Adrenal gland (tissue), 12 donors: Measurements from ENCODE around the gene ASB2. TPM values are rescaled to one million over a fixed set of nuclear protein-coding genes. Genes with fewer than 3 reads are reported as not detected.

ENCODE experiments used
- DNase-seq, 7 donors: peaks; one replicate each; pipeline ENCODE4 v3.0.0-alpha.2; 2019 to 2020
- H3K27ac ChIP-seq, 5 donors: fragments of 200-600 bp; sonication (generic) in 4 of 5; 1 replicate in 3 of 5; 2 replicates in 2 of 5; pipeline versions ENCODE4 v1.5.1 to v1.8.0; 2016 to 2020; ENCODE audit warnings: mild to moderate bottlenecking in 1 of 5
- H3K27me3 ChIP-seq: fragments of 200-600 bp; 2 replicates; pipeline ENCODE4 v1.8.0; 2021
- H3K36me3 ChIP-seq, 2 donors: fragments of 200-600 bp; replicated peaks in 1 of 2; 1 replicate in 1 of 2; 2 replicates in 1 of 2; pipeline versions ENCODE4 v1.5.1 to v1.8.0; 2018 to 2022
- H3K4me1 ChIP-seq, 2 donors: fragments of 200-600 bp; replicated peaks in 1 of 2; 1 replicate in 1 of 2; 2 replicates in 1 of 2; pipeline versions ENCODE4 v1.5.1 to v1.8.0; 2018 to 2021
- H3K4me3 ChIP-seq, 4 donors: fragments of 200-600 bp; sonication (generic) in 3 of 4; one replicate each; pipeline ENCODE4 v1.5.1; 2016 to 2018
- H3K9me3 ChIP-seq, 3 donors: fragments of 200-600 bp; sonication (generic) in 1 of 3; replicated peaks in 1 of 3; 1 replicate in 2 of 3; 2 replicates in 1 of 3; pipeline versions ENCODE4 v1.5.1 to v1.8.0; 2016 to 2021
- POLR2A ChIP-seq, 2 donors: fragments of 450-650 bp; IDR thresholded peaks; one replicate each; pipeline ENCODE4 v1.6.1; 2017; ENCODE audit warnings: antibody characterized with exemption in 2 of 2, mild to moderate bottlenecking in 2 of 2, moderate library complexity in 1 of 2
- WGBS, 4 donors: extraction: QIAGEN DNeasy Blood & Tissue Kit in 2 of 4; methylation state at CpG; one replicate each; pipeline versions ENCODE4 v1.1.5 to v1.1.7; 2013 to 2017; 5-methylcytosine and 5-hydroxymethylcytosine counted together
- intact Hi-C, 2 donors: fragments of 100-400 bp; cut with DNase I; formaldehyde crosslinking; loops; one replicate each; pipeline versions ENCODE4 v1.14.1 to v1.15.0; 2022 to 2023
- polyA plus RNA-seq, 3 donors: library from polyadenylated mRNA; stranded (reverse); fragments of 200-250 nt in 2 of 3; fragments of 350-450 nt in 1 of 3; fragmentation: Illumina TruSeq in 1 of 3; extraction: RNeasy Lipid Tissue Mini Kit (QIAGEN cat#74804) in 1 of 3; gene quantifications; one replicate each; pipeline ENCODE4 v1.2.3, GENCODE V29; 2013 to 2014
- total RNA-seq, 9 donors: library from RNA; depleted of rRNA in 4 of 9; stranded (reverse); fragments of >200 nt in 4 of 9; fragments of 120-200 nt in 1 of 9; fragmentation: NEBNext Ultra II Directional in 1 of 9; extraction: Animal tissue kit (Norgen Biotek cat#: 25700) in 1 of 9; gene quantifications; one replicate each; pipeline versions ENCODE4 v1.1.0 to v1.2.4, GENCODE V29; 2013 to 2023
- TF ChIP-seq, protein P1 (sequence below), 6 experiments: fragments of 450-650 bp in 4 of 6; fragments of 200-600 bp in 2 of 6; sonication (generic) in 1 of 6; IDR thresholded peaks; 1 replicate in 5 of 6; 2 replicates in 1 of 6; pipeline versions ENCODE4 v1.5.1 to v1.8.0; 2016 to 2021; ENCODE audit warnings: antibody characterized with exemption in 6 of 6, mild to moderate bottlenecking in 2 of 6, moderate library complexity in 1 of 6
- donor health status: healthy with polysubstance abuse.
- donor health status: Bipolar disorder and iron deficiency.
- donor health status: DM: yes; HTN: yes; CAD: no.
- donor health status: DM: no; HTN: no; CAD: no.
- donor health status: DM: no; HTN: no; CAD: no.
- donor health status: DM: yes; HTN: yes; CAD: no.

ASB2 gene
- total and polyA plus RNA-seq, 12 donors: 0.19 to 5.9 (median 0.66) TPM; not detected in 1

DNA sequence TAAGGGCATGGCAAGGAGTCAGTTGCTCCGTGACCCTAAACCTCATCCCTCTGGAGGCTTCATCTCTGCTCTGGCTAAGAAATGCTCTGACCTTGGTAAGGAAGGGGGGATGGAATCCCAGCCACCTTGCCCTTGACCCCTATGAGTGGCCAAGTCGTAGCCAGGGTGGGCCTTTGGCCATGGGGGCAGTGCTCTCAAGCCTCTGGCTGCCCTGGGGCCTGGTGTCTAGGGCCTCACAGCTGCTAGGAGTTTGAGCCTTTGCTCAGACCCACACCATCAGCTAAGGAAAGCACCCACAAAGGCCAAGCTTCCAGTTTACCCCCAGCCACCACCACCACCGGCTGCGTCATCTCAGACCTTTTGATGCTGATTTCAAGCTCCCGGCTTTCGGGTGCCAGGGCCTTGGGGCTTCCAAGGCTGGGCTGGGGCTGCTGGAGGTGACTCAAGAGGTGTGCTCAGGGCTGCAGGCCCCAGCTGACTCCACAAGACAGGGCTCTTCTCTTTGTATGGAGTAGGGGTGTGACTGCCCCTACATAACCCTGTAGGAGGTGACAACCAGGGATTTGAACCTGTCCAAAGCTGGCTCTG lies 3.7 kb downstream of the ASB2 start:
- H3K4me1 ChIP-seq: no peaks in the 10 kb centered on the region
- intact Hi-C loops: no loop called here
- no peaks in the 10 kb centered on the region for H3K36me3 ChIP-seq
- H3K9me3 ChIP-seq: no peaks in the 10 kb centered on the region
- H3K27me3 ChIP-seq: no peaks in the 10 kb centered on the region
- no peak for DNase-seq
- H3K27ac ChIP-seq: no peak overlapping the region
- 71 to 94% (median 75%) methylated on average over 5 to 6 of the region's 6 CpGs for WGBS, 4 donors
- H3K4me3 ChIP-seq: no peak overlapping the region
- TF ChIP-seq, protein P1, sequence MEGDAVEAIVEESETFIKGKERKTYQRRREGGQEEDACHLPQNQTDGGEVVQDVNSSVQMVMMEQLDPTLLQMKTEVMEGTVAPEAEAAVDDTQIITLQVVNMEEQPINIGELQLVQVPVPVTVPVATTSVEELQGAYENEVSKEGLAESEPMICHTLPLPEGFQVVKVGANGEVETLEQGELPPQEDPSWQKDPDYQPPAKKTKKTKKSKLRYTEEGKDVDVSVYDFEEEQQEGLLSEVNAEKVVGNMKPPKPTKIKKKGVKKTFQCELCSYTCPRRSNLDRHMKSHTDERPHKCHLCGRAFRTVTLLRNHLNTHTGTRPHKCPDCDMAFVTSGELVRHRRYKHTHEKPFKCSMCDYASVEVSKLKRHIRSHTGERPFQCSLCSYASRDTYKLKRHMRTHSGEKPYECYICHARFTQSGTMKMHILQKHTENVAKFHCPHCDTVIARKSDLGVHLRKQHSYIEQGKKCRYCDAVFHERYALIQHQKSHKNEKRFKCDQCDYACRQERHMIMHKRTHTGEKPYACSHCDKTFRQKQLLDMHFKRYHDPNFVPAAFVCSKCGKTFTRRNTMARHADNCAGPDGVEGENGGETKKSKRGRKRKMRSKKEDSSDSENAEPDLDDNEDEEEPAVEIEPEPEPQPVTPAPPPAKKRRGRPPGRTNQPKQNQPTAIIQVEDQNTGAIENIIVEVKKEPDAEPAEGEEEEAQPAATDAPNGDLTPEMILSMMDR (IDR thresholded peaks at IDR 0.05): no peak
- TF ChIP-seq POLR2A (IDR thresholded peaks at IDR 0.05): no peak

- Histone ChIP-seq H3K4me1 (no peaks in the 10 kb centered on the region), H3K36me3 (no peaks in the 10 kb centered on the region), H3K27ac (no peak overlapping the region), H3K27me3 (no peaks in the 10 kb centered on the region), H3K9me3 (no peaks in the 10 kb centered on the region), H3K4me3 (no peak overlapping the region)
- DNase-seq: no peak
- intact Hi-C loops: no loop called here
- 79 to 84% (median 81%) methylated on average over 3 of the region's 3 CpGs for WGBS, 4 donors
- TF ChIP-seq POLR2A (IDR thresholded peaks at IDR 0.05): no peak
- TF ChIP-seq, protein P1 (IDR thresholded peaks at IDR 0.05): no peak
Measured at GRCh38 chr14:93971635-93972027, 4.7 kb downstream of the ASB2 start.

DNA sequence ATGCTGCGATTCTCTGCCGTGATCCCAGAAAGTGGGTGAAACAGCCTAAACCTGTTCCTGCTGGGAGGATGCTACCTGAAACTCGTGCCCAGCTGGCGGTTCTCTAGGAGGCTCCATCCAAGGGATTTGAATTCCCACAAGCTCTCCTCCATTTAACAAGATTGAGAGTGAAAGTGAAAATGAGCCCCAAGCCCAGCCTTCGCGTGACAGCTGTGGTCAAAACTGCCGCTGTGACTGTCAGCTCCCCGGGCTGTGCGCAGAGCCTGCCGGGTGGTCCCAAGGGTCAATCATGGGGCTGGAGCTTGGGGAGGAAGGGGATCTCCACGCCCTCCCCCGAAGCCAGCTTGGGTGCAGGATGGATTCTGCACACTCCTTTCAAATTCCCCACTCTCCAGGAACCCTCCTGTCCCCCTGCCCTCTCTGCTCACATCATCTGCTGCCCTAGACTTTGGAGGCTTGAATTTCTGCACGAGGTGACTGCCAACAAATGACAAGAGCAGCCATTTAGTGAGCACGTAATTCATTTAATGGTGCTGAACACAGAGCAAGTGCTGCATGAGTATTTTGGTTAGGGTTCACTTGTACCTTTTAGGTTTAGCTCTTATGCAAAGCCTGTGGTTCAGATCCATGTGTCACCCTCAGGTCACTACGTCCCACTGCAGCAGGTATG lies 5.3 kb downstream of the ASB2 start:
- no peaks in the 10 kb centered on the region for H3K36me3 ChIP-seq
- no peak overlapping the region for H3K27ac ChIP-seq
- no peaks in the 10 kb centered on the region for H3K4me1 ChIP-seq
- WGBS, 4 donors: 60 to 65% (median 63%) methylated on average over 7 to 15 of the region's 15 CpGs
- DNase-seq: no peak
- intact Hi-C loops: no loop called here
- peak overlapping the region in 1 of 4 donors; percentile 11 for H3K4me3 ChIP-seq
- H3K9me3 ChIP-seq: no peaks in the 10 kb centered on the region
- H3K27me3 ChIP-seq: no peaks in the 10 kb centered on the region
- TF ChIP-seq, protein P1 (IDR thresholded peaks at IDR 0.05): no peak
- no peak for TF ChIP-seq POLR2A (IDR thresholded peaks at IDR 0.05)

GRCh38 chr14:93970585-93970964 lies 5.8 kb downstream of the ASB2 start:
- intact Hi-C loops: no loop called here
- no peaks in the 10 kb centered on the region for H3K9me3 ChIP-seq
- H3K4me3 ChIP-seq: peak overlapping the region in 1 of 4 donors; percentile 11
- H3K36me3 ChIP-seq: no peaks in the 10 kb centered on the region
- DNase-seq: peak in 4 of 7 donors; percentile 55 to 66 (median 56)
- no peaks in the 10 kb centered on the region for H3K4me1 ChIP-seq
- TF ChIP-seq POLR2A (IDR thresholded peaks at IDR 0.05): no peak
- TF ChIP-seq, protein P1 (IDR thresholded peaks at IDR 0.05): peak in 5 of 6 experiments; percentile 30 to 51 (median 46)
- no peak overlapping the region for H3K27ac ChIP-seq
- WGBS, 4 donors: 40 to 46% (median 44%) methylated on average over 9 of the region's 9 CpGs
- H3K27me3 ChIP-seq: no peaks in the 10 kb centered on the region
